OCI-LY3 (cell line): ENCODE data around the gene ASMTL.
A peak's percentile ranks its signal among the peaks of the same experiment; 100 is the strongest.

Experiments
- H2AFZ ChIP-seq: fragments of 200-600, 300-600 bp; shearing (Covaris generic); 2 replicates; pipeline ENCODE4 v1.6.0; 2014; ENCODE audit warnings: antibody characterized with exemption, low read depth, low read length
- H3K27ac ChIP-seq: fragments of 200-600, 300-600 bp; sonication (generic); 2 replicates; pipeline ENCODE4 v1.5.1; 2014; ENCODE audit warnings: mild to moderate bottlenecking, low read length, moderate library complexity, mixed read lengths
- H3K27me3 ChIP-seq: fragments of 200-600, 300-600 bp; sonication (generic); 2 replicates; pipeline ENCODE4 v1.6.1; 2014; ENCODE audit warnings: low read depth, low read length, mixed read lengths
- H3K36me3 ChIP-seq: fragments of 200-600, 300-600 bp; sonication (generic); replicated peaks from 2 replicates; pipeline ENCODE3; 2014; ENCODE audit warnings: low read depth, low read length, mixed read lengths
- H3K4me1 ChIP-seq: fragments of 300-600, 200-600 bp; sonication (generic); 2 replicates; pipeline ENCODE4 v1.6.1; 2014; ENCODE audit warnings: low read length, mixed read lengths
- H3K4me2 ChIP-seq: fragments of 200-600, 300-600 bp; sonication (generic); 2 replicates; pipeline ENCODE4 v1.6.1; 2014; ENCODE audit warnings: low read length, mixed read lengths
- H3K4me3 ChIP-seq: fragments of 300-600, 200-600 bp; sonication (generic); 2 replicates; pipeline ENCODE4 v1.5.1; 2014; ENCODE audit warnings: antibody characterized with exemption, mild to moderate bottlenecking, low read length, moderate library complexity
- H3K79me2 ChIP-seq: fragments of 300-600, 200-600 bp; shearing (Covaris generic); 2 replicates; pipeline ENCODE4 v1.6.1; 2014; ENCODE audit warnings: mild to moderate bottlenecking, low read length, mixed read lengths
- H3K9ac ChIP-seq: fragments of 300-600, 200-600 bp; shearing (Covaris generic); 2 replicates; pipeline ENCODE4 v1.6.0; 2014; ENCODE audit warnings: mild to moderate bottlenecking, low read length, moderate library complexity
- H3K9me3 ChIP-seq: fragments of 200-600, 300-600 bp; shearing (Covaris generic); 2 replicates; pipeline ENCODE4 v1.6.1; 2014; ENCODE audit warnings: low read length, mixed read lengths; ENCODE audit not compliant: insufficient read depth
- H4K20me1 ChIP-seq: fragments of 200-600, 300-600 bp; sonication (generic); 2 replicates; pipeline ENCODE4 v1.6.1; 2016; ENCODE audit warnings: low read length, mixed read lengths; ENCODE audit not compliant: insufficient read depth
- CTCF ChIP-seq: fragments of 200-600, 300-600 bp; sonication (generic); IDR thresholded peaks from 2 replicates; pipeline ENCODE4 v1.5.1; 2014; ENCODE audit warnings: antibody characterized with exemption, low read length, low read depth
- EZH2phosphoT487 ChIP-seq: fragments of 200-600 bp; shearing (Covaris generic); IDR thresholded peaks from 2 replicates; pipeline ENCODE4 v1.6.1; 2018; ENCODE audit warnings: antibody characterized with exemption, mixed run types, low read depth

ASMTL gene

DNA sequence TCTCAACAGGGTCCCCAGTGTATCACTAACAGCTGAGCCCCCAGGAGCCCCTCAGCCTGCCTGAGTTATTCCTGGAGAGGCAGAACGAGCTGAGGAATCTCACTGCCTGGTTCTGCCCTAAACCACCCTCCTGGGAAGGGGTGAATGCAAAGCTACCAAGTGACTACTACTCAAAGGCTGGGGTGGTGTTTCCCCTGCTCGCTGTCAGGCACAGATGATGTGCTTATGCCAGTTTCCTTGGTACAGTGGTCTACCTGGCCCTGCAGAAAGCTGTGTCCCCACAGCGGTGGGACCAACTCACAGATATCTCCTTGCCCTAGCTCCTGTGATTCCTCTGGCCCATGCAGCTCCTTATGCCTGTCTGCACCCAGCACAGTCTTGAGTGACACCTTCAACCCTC, 35.4 kb upstream of the ASMTL start:
- H2AFZ ChIP-seq: no peak overlapping the region
- no peak overlapping the region for H3K9ac ChIP-seq
- H3K4me3 ChIP-seq: no peak overlapping the region
- peaks cover 20% of the 10 kb centered on the region; the same call in 1 of the 2 replicates for H4K20me1 ChIP-seq
- H3K4me2 ChIP-seq: peak overlapping the region; percentile 2; the same call in 1 of the 2 replicates
- H3K36me3 ChIP-seq: peaks cover 51% of the 10 kb centered on the region
- no peak overlapping the region for H3K27ac ChIP-seq
- H3K4me1 ChIP-seq: peaks cover 63% of the 10 kb centered on the region
- no peak for TF ChIP-seq CTCF
- TF ChIP-seq EZH2phosphoT487: no peak
- peaks cover 5% of the 10 kb centered on the region; the same call in 1 of the 2 replicates for H3K27me3 ChIP-seq
- H3K9me3 ChIP-seq: peaks cover 8% of the 10 kb centered on the region
- H3K79me2 ChIP-seq: peaks cover 34% of the 10 kb centered on the region

- Histone ChIP-seq H3K79me2 (peaks cover 29% of the 10 kb centered on the region), H2AFZ (no peak overlapping the region), H3K9me3 (peaks cover 8% of the 10 kb centered on the region), H3K27ac (no peak overlapping the region), H3K36me3 (peaks cover 50% of the 10 kb centered on the region), H3K9ac (no peak overlapping the region), H3K4me3 (no peak overlapping the region; the same call in 1 of the 2 replicates), H3K27me3 (peaks cover 5% of the 10 kb centered on the region; the same call in 1 of the 2 replicates), H4K20me1 (peaks cover 20% of the 10 kb centered on the region; the same call in 1 of the 2 replicates), H3K4me2 (peak overlapping the region; percentile 18), H3K4me1 (peaks cover 61% of the 10 kb centered on the region)
- TF ChIP-seq CTCF: no peak
- no peak for TF ChIP-seq EZH2phosphoT487
Observed at GRCh38 chrX:1487401-1487800, 34.7 kb upstream of the ASMTL start.

DNA sequence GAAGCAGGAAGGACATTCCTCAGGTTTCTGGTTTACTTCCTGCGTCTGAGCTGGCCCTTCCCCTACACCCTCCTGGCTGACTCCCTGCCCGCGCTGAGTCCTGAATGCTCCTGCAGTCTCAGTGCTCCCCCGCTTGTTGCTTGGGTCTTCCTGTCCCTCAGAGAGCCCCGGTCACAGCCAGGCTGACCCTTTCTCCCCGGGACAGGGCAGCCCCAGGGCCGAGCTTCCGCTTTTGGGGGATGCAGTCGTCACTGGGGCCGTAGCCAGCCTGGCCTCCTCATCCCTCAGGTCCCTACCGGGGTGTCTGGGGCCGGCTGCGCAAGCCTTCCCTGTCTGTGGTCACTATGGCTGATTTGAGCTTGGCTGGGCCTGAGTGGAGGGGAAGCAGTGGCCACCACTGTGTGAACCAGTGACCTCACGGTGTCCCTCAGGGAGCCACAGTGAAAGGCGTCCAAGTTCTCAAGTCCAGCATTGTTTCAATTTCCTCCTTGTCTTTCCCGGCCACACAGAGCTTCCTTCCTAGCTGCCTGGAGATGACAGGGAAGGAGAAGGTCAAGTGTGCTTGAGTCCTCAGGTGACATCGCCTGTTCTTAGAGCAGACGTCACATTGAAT, 34.1 kb upstream of the ASMTL start:
- Histone ChIP-seq H3K4me2 (peak overlapping the region; percentile 18), H3K4me3 (no peak overlapping the region), H3K4me1 (peaks cover 62% of the 10 kb centered on the region), H2AFZ (no peak overlapping the region), H3K27ac (no peak overlapping the region), H3K9ac (no peak overlapping the region), H3K79me2 (peaks cover 26% of the 10 kb centered on the region), H3K9me3 (peaks cover 8% of the 10 kb centered on the region), H3K36me3 (peaks cover 46% of the 10 kb centered on the region), H4K20me1 (peaks cover 20% of the 10 kb centered on the region; the same call in 1 of the 2 replicates), H3K27me3 (peaks cover 5% of the 10 kb centered on the region; the same call in 1 of the 2 replicates)
- no peak for TF ChIP-seq CTCF

DNA sequence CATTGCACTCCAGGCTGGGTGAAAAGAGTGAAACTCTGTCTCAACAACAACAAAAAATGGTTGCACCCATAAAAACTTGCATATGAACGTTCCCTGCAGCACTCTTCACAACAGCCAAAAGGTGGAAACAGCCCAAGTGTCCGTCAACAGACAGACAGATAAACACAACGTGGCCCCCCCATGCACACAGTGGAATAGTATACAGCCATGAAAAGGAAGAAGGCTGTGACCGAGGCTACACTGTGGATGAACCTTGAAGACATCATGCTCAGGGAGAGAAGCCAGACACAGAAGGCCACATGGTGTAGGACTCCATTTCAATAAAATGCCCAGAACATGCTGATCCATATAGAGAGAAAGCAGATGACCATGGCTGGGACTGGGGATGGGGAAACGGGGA, 33.5 kb upstream of the ASMTL start:
- TF ChIP-seq EZH2phosphoT487: no peak
- H3K4me3 ChIP-seq: no peak overlapping the region

More for the DNA sequence above, 33.5 kb upstream of the ASMTL start:
- H3K27me3 ChIP-seq: peaks cover 5% of the 10 kb centered on the region; the same call in 1 of the 2 replicates
- peaks cover 67% of the 10 kb centered on the region for H3K4me1 ChIP-seq
- H3K4me2 ChIP-seq: no peak overlapping the region
- H3K9me3 ChIP-seq: peaks cover 6% of the 10 kb centered on the region
- no peak overlapping the region for H2AFZ ChIP-seq
- H3K79me2 ChIP-seq: peaks cover 23% of the 10 kb centered on the region
- peaks cover 18% of the 10 kb centered on the region; the same call in 1 of the 2 replicates for H4K20me1 ChIP-seq
- H3K36me3 ChIP-seq: peaks cover 40% of the 10 kb centered on the region
- H3K27ac ChIP-seq: no peak overlapping the region
- H3K9ac ChIP-seq: no peak overlapping the region
